Superior temporal gyrus (tissue), 1 donor: ENCODE measurements around the gene ALDH7A1.
"Not testable (repeated sequence)": the region's sequence is repeated elsewhere in the genome, so short reads cannot be mapped to it uniquely, and the experiment has no call there.

Experiments used
- DNase-seq: peaks from one replicate; pipeline ENCODE4 v3.0.0-alpha.2; 2016; ENCODE audit errors: extremely low spot score

Gene ALDH7A1

GRCh38 chr5:126594748-126595485, at the start of gene ALDH7A1:
Gene ALDH7A1, minus strand, starts transcription at chr5:126595219. Its CDS starts 21 bp downstream, at chr5:126595198.
- DNase-seq: peak; percentile 79

DNA sequence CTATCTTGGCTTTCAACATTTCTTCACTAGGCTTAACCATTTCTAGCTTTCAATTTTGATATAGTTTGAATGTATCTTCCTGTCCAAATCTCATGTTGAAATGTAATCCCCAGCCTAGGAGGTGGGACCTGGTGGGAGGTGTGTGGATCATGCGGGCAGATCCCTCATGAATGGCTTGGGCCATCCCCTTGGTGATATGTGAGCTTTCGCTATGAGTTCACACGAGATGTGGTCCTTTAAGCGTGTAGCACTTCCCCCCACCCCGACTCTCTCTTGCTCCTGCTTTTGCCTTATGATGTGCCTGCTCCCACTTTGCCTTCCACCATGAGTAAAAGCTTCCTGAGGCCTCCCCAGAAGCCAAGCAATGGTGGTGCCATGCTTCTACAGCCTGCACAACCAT, 46.4 kb upstream of the ALDH7A1 start:
- DNase-seq: no peak

DNA sequence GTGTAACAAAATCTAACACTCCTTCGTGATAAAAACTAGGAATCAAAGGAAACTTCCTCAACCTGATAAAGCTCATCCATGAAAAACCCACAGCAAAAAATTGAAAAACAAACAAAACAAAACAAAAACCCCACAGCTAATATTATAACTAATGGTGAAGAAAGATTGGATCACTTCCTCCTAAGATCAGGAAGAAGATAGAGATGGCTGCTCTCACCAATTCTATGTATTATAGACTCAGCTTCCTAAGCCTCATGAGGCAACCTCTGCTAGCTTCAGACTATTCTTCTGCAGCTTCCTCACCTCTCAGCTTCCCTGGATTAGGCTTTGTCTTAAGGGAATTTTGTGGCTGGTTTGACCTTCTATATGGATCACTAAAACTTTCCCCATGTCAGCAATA, 45.8 kb upstream of the ALDH7A1 start:
- no peak for DNase-seq

- DNase-seq: no peak
Observed at GRCh38 chr5:126636956-126637355, 41.9 kb upstream of the ALDH7A1 start.

- DNase-seq: no peak
Observed at GRCh38 chr5:126635585-126635984, 40.6 kb upstream of the ALDH7A1 start.

- no peak for DNase-seq
Observed at GRCh38 chr5:126633552-126633951, 38.5 kb upstream of the ALDH7A1 start.

DNA sequence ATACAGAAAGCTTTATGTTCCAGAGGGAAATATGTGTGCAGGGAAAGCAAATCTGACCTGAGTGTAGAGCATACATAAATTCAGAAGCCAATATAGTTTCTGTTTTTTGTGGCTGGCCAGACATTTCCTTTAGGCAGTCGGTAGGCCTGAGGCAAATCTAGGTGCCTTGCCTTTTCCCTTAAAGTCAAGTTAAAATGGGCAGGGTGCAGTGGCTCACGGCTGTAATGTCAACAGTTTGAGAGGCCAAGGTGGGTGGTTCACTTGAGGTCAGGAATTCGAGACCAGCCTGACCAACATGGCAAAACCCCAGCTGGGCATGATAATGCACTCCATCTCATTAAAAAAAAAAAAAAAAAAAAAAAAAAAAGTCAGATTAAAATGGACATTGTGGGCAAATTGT, 36.9 kb upstream of the ALDH7A1 start:
- DNase-seq: no peak

DNA sequence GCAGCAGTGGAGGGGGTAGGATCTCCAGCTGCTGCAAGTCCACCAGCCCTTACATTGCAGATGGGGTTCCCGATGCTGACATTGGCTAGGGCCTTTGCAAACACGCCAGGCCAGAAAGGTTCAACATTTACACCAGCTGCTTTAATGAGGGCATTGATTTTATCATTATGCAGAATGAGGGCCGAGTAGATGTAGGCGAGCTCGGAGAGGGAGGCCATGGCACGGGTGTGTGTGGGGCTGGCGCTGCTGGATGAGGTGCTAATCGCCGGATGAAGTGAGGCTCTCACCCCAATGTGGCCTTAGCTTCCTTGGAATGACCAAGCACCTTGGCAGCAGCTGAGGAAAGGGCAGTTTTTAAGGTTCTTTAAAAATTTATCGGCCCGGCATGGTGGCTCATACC, 33.1 kb upstream of the ALDH7A1 start:
- no peak for DNase-seq

DNA sequence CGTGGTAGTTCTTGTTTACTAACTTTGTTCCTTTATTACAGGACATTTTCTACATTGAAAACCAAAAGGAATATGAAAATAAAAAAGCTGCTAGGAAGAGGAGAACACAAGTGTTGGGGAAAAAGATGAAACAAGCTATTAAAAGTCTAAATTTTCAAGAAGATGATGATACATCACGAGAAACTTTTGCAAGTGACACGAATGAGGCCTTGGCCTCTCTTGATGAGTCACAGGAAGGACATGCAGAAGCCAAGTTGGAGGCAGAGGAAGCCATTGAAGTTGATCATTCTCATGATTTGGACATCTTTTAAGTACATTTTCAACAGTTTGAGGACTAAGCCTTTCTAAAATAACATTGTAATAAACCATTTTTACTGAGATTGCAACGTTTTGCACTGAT, 29.5 kb upstream of the ALDH7A1 start:
- DNase-seq: no peak

GRCh38 chr5:126619781-126620180, 24.8 kb upstream of the ALDH7A1 start:
- no peak for DNase-seq

DNA sequence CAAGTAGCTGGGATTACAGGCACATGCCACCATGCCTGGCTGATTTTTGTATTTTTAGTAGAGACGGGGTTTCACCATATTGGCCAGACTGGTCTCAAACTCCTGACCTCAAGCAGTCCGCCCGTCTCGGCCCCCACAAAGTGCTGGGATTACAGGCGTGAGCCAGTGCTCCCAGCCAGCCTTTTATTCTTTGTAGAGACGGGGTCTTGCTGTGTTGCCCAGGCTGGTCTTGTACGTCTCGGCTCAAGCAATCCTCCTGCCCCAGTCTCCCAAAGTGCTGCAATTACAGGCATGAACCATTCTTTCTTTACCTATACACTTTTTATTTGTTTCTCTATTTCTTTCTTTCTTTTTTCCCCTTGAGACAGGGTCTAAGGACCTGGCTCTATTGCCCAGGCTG, 22.6 kb upstream of the ALDH7A1 start:
- not testable (repeated sequence) for DNase-seq

GRCh38 chr5:126615286-126615685, 20.3 kb upstream of the ALDH7A1 start:
- DNase-seq: no peak

- no peak for DNase-seq
Observed at GRCh38 chr5:126613941-126614592, 19.0 kb upstream of the ALDH7A1 start.

DNA sequence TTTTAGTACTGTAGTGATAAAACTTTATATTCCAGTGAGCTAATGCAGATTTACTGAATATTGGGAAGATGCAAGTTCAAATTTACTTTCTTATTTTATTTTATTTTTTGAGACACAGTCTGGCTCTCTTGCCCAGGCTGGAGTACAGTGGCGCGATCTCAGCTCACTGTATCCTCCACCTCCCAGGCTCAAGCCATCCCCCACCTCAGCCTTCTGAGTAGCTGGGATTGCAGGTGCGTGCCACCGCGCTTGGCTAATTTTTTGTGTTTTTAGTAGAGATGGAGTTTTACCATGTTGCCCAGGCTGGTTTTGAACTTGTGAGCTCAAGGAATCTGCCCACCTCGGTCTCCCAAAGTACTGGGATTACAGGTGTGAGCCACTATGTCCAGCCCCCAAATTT, 15.6 kb upstream of the ALDH7A1 start:
- DNase-seq: no peak

DNA sequence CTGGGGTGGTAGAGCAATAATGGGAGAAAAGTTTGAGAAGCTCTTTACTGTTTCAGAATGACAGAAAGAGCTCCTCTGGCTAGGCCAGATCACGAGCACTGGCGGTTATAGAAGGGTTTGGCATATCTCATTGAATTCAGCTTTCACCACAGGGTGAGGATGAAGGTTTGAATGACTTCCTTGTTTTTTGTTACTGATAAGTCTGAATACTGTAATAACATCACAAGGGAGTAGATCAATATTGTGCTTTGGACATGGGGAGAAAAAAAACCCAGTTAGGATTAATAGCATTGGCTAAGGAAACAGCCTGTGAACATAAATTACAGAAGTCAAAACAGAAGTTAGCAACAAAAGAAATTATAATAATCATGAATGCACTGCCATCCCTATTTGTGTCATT, 15.1 kb upstream of the ALDH7A1 start:
- no peak for DNase-seq

DNA sequence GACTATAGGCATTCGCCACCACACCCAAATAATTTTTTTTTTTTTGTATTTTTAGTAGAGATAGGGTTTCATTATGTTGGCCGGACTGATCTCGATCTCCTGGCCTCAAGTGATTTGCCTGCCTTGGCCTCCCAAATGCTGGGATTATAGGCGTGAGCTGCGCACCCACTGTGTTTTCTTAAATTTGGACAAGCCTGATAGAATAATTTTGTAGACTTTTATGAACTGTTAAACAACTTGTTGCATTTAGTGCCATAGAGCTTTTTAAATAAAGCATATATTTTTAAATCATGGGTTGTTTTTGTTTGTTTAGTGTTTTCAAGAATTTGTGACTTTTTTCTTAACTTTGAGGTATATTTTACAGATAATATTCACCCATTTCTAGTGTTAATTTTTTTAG, 10.5 kb upstream of the ALDH7A1 start:
- DNase-seq: no peak

- no peak for DNase-seq
Observed at GRCh38 chr5:126603402-126603991, 8.5 kb upstream of the ALDH7A1 start.

- peak; percentile 83 for DNase-seq
Observed at GRCh38 chr5:126600631-126601511, 5.9 kb upstream of the ALDH7A1 start, which contains the start of gene PHAX. Gene PHAX, plus strand, starts transcription at chr5:126600947. Its CDS starts 16 bp downstream, at chr5:126600963.

GRCh38 chr5:126599971-126600630, 5.1 kb upstream of the ALDH7A1 start:
- DNase-seq: not testable (repeated sequence)

GRCh38 chr5:126599499-126599898, 4.5 kb upstream of the ALDH7A1 start:
- DNase-seq: no peak

- DNase-seq: no peak
Observed at GRCh38 chr5:126597156-126597555, 2.1 kb upstream of the ALDH7A1 start.
